SK-N-SH (cell line): Measurements from ENCODE around the gene HOXA10. TPM values are rescaled to one million over a fixed set of nuclear protein-coding genes. Genes with fewer than 3 reads are reported as not detected.
A peak's percentile ranks its signal among the peaks of the same experiment; 100 is the strongest.

Experiments used
- CTCF ChIA-PET: fragments of 300-600, 350-600 bp; formaldehyde crosslinking; extraction: SDS; loops from one replicate; lab custom pipeline; 2021; lab: Yijun Ruan, JAX
- POLR2A ChIA-PET: fragments of 350-600 bp; sonication (Branson Sonifier 250); formaldehyde crosslinking; extraction: SDS; loops from one replicate; lab custom pipeline; 2020; ENCODE audit warnings: antibody characterized with exemption, inconsistent platforms; lab: Yijun Ruan, JAX
- DNase-seq: peaks from one replicate; pipeline ENCODE4 v3.0.0; 2012
- H2AFZ ChIP-seq: fragments of 200-600 bp; sonication (generic); 2 replicates; pipeline ENCODE4 v1.8.1; 2016; ENCODE audit warnings: antibody characterized with exemption, mild to moderate bottlenecking, low read depth
- H3F3A ChIP-seq: fragments of 200-600 bp; sonication (generic); replicated peaks from 2 replicates; pipeline ENCODE3; 2016; ENCODE audit warnings: antibody characterized with exemption, mild to moderate bottlenecking; ENCODE audit not compliant: insufficient read depth
- H3K27ac ChIP-seq, 2 experiments: fragments of 200-500 bp in 1 of 2; fragments of 200-600 bp in 1 of 2; sonication (Bioruptor generic) in 1 of 2; sonication (generic), shearing (Covaris generic) in 1 of 2; 2 replicates each; pipeline versions ENCODE4 v1.5.1 to v1.6.1; 2014 to 2016; ENCODE audit warnings: low read depth in 2 of 2, inconsistent platforms in 1 of 2, low read length in 1 of 2, mild to moderate bottlenecking in 1 of 2, mixed read lengths in 1 of 2
- H3K27me3 ChIP-seq: fragments of 200-600 bp; sonication (generic), shearing (Covaris generic); 2 replicates; pipeline ENCODE4 v1.6.1; 2016; ENCODE audit warnings: mixed run types; ENCODE audit not compliant: insufficient read depth
- H3K36me3 ChIP-seq, 2 experiments: fragments of 200-500 bp in 1 of 2; fragments of 200-600 bp in 1 of 2; sonication (Bioruptor generic) in 1 of 2; sonication (generic) in 1 of 2; replicated peaks in 1 of 2; 2 replicates each; pipeline versions ENCODE3 to v1.5.1; 2014 to 2016; ENCODE audit warnings: low read length in 1 of 2, mild to moderate bottlenecking in 1 of 2; ENCODE audit not compliant: insufficient read depth in 2 of 2, control insufficient read depth in 1 of 2
- H3K4me1 ChIP-seq, 2 experiments: fragments of 200-500 bp in 1 of 2; fragments of 200-600 bp in 1 of 2; sonication (Bioruptor generic) in 1 of 2; sonication (generic), shearing (Covaris generic) in 1 of 2; 2 replicates each; pipeline versions ENCODE4 v1.5.1 to v1.6.1; 2014 to 2016; ENCODE audit warnings: low read depth in 1 of 2, low read length in 1 of 2, mixed run types in 1 of 2; ENCODE audit not compliant: insufficient read depth in 2 of 2, control insufficient read depth in 1 of 2
- H3K4me2 ChIP-seq: fragments of 200-600 bp; sonication (generic), shearing (Covaris generic); 2 replicates; pipeline ENCODE4 v1.6.1; 2017; ENCODE audit warnings: mixed run types
- H3K4me3 ChIP-seq, 2 experiments: fragments of 200-500 bp in 1 of 2; fragments of 200-600 bp in 1 of 2; sonication (Bioruptor generic) in 1 of 2; sonication (generic), shearing (Covaris generic) in 1 of 2; 2 replicates each; pipeline versions ENCODE4 v1.5.1 to v1.8.1; 2014 to 2016; ENCODE audit warnings: low read depth in 2 of 2, inconsistent platforms in 1 of 2, low read length in 1 of 2, mild to moderate bottlenecking in 1 of 2, mixed read lengths in 1 of 2, moderate library complexity in 1 of 2
- H3K79me2 ChIP-seq: fragments of 200-600 bp; sonication (generic); 2 replicates; pipeline ENCODE4 v1.8.1; 2017; ENCODE audit warnings: mild to moderate bottlenecking; ENCODE audit not compliant: insufficient read depth
- H3K9ac ChIP-seq: fragments of 200-600 bp; sonication (generic); 2 replicates; pipeline ENCODE4 v1.6.1; 2017; ENCODE audit warnings: mixed run types
- H3K9me2 ChIP-seq: fragments of 200-600 bp; sonication (generic); 2 replicates; pipeline ENCODE4 v1.6.1; 2017; ENCODE audit warnings: mixed run types
- H3K9me3 ChIP-seq: fragments of 200-600 bp; sonication (generic); 2 replicates; pipeline ENCODE4 v1.6.1; 2017; ENCODE audit warnings: mixed run types, mild to moderate bottlenecking, moderate library complexity
- H4K20me1 ChIP-seq: fragments of 200-600 bp; sonication (generic); 2 replicates; pipeline ENCODE4 v1.6.1; 2017; ENCODE audit warnings: mild to moderate bottlenecking, mixed run types; ENCODE audit not compliant: insufficient read depth
- CHD2 ChIP-seq: fragments of 150-350 bp; IDR thresholded peaks from 2 replicates; pipeline ENCODE4 v1.6.1; 2018; ENCODE audit warnings: low read length; ENCODE audit not compliant: partially characterized antibody
- EZH2phosphoT487 ChIP-seq: fragments of 200-600 bp; sonication (generic); IDR thresholded peaks from 2 replicates; pipeline ENCODE4 v1.6.1; 2017; ENCODE audit warnings: low read depth, mixed run types, mild to moderate bottlenecking, antibody characterized with exemption, moderate library complexity, borderline replicate concordance
- FOSL2 ChIP-seq: IDR thresholded peaks from 2 replicates; pipeline ENCODE4 v1.4.0; 2012; ENCODE audit warnings: low read depth, mild to moderate bottlenecking, moderate library complexity, borderline replicate concordance
- JUND ChIP-seq: IDR thresholded peaks from 2 replicates; pipeline ENCODE4 v1.4.0; 2012
- NFIC ChIP-seq: IDR thresholded peaks from 2 replicates; pipeline ENCODE4 v1.4.0; 2012; ENCODE audit warnings: borderline replicate concordance
- RXRA ChIP-seq: IDR thresholded peaks from 2 replicates; pipeline ENCODE4 v1.4.0; 2012; ENCODE audit warnings: low read depth, mild to moderate bottlenecking, borderline replicate concordance
- YY1 ChIP-seq: IDR thresholded peaks from 2 replicates; pipeline ENCODE4 v1.4.0; 2012; ENCODE audit warnings: low read depth, mild to moderate bottlenecking
- WGBS: methylation state at CpG from one replicate; pipeline ENCODE4 v1.1.6; 2017; ENCODE audit warnings: low lambda C conversion rate; 5-methylcytosine and 5-hydroxymethylcytosine counted together
- polyA plus RNA-seq, 3 experiments: library from polyadenylated mRNA; depleted of rRNA; stranded (reverse); fragments of >200 nt; gene quantifications; 2 replicates each; pipeline ENCODE4 v1.2.3, GENCODE V29; 2012
- TF ChIP-seq, protein P1 (sequence below): fragments of 200-600 bp; sonication (generic); IDR thresholded peaks from 2 replicates; pipeline ENCODE4 v1.6.1; 2017; ENCODE audit warnings: antibody characterized with exemption, mild to moderate bottlenecking, moderate library complexity

Gene HOXA10
- polyA plus RNA-seq, 1 of the 3 experiments (the other 2 are of a cell fraction) = not detected

DNA sequence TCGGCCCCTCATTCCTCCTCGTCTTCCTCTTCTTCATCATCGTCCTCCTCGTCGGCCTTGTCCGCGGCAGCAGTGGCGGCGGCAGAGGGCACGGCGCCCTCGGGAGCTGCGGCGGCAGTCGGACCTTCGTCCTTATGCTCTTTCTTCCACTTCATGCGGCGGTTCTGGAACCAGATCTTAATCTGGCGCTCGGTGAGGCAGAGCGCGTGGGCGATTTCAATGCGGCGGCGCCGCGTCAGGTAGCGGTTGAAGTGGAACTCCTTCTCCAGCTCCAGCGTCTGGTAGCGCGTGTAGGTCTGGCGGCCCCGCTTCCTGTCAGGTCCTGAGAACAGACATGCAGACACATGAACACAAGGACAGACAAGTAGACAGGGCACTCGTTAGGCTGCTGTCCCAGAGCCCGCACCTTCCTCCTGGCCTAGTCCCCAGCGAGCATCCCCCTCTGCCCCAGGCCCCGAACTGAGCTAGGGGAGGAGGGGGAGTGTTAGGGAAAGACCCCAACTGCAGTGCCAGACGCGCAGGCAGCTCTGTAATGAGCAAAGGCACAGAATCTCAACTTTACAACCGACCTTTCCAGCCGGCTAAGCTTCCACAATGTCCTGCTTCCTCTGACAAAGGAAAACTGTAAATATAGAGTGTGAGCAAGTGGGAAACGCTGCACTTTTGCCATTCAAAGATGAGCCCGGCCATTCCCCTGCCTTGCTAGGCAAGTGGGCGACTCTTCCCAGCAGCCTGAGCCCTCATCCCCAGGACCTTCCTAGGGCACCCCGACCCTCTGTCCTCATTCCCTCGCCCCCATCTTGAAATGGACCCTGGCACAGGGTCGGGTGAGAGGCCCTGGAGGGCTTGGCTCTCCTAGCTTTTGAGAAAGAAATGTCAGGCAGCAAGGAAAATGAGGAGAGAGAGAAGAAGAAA, 19.0 kb downstream of the HOXA10 start:
- H3K27ac ChIP-seq = no peak overlapping the region
- no peak overlapping the region for H3K9ac ChIP-seq
- H3K27me3 ChIP-seq = peaks cover 100% of the 10 kb centered on the region

DNA sequence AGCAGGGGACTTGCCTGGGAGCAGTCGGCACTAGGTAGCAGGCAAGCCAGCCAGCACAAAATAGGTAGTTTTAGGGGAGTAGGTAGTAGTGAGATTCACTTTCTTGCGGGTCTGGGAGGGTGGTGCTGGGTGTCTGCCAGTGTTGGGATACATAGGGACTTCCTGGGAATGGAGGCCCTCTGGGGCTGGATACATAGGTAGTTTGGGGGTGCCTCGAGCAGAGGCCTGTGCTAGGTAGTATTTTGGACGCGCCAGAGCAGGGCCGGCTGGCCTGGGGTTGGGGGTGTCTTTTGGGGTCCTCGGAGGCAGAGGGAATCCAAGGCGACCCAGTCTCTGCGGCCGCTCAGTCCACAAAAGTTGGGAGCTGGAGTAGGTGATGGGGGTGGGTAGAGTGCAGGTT, 19.8 kb downstream of the HOXA10 start:
- Histone ChIP-seq H3K79me2 (no peaks in the 10 kb centered on the region), H4K20me1 (peaks cover 6% of the 10 kb centered on the region; the same call in 1 of the 2 replicates), H3K9ac (no peak overlapping the region), H3K4me1 (peaks cover 0 to 9% of the 10 kb centered on the region in 2 experiments; a peak in 1 of 4 replicates), H3K27me3 (peaks cover 100% of the 10 kb centered on the region), H3K4me2 (no peak overlapping the region), H3K36me3 (no peaks in the 10 kb centered on the region), H2AFZ (no peak overlapping the region), H3K4me3 (no peak overlapping the region), H3K9me3 (no peaks in the 10 kb centered on the region), H3K9me2 (no peaks in the 10 kb centered on the region), H3F3A (no peaks in the 10 kb centered on the region), H3K27ac (no peak overlapping the region)
- no peak for DNase-seq
- ChIA-PET POLR2A (no interaction called here), CTCF (interaction anchor here (0.6 to 11.7 kb wide), 8 partner anchors 6 to 785 kb away, joined by 3 to 270 read pairs (median 4); partner anchors contain the start of genes HOXA3, HOXA5 and HOXA6)
- TF ChIP-seq CHD2 = no peak
- TF ChIP-seq RXRA = no peak
- TF ChIP-seq JUND = no peak
- TF ChIP-seq YY1 = no peak
- TF ChIP-seq FOSL2 = no peak
- TF ChIP-seq, protein P1, sequence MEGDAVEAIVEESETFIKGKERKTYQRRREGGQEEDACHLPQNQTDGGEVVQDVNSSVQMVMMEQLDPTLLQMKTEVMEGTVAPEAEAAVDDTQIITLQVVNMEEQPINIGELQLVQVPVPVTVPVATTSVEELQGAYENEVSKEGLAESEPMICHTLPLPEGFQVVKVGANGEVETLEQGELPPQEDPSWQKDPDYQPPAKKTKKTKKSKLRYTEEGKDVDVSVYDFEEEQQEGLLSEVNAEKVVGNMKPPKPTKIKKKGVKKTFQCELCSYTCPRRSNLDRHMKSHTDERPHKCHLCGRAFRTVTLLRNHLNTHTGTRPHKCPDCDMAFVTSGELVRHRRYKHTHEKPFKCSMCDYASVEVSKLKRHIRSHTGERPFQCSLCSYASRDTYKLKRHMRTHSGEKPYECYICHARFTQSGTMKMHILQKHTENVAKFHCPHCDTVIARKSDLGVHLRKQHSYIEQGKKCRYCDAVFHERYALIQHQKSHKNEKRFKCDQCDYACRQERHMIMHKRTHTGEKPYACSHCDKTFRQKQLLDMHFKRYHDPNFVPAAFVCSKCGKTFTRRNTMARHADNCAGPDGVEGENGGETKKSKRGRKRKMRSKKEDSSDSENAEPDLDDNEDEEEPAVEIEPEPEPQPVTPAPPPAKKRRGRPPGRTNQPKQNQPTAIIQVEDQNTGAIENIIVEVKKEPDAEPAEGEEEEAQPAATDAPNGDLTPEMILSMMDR = no peak
- 19% methylated on average over 10 of the region's 10 CpGs for WGBS

More for the DNA sequence above, 19.0 kb downstream of the HOXA10 start:
- ChIA-PET CTCF (interaction anchor here (0.6 to 11.7 kb wide), 13 partner anchors 7 to 790 kb away, joined by 3 to 270 read pairs (median 3); partner anchors contain the start of genes HOXA3, HOXA5 and HOXA6), POLR2A (no interaction called here)
- Histone ChIP-seq H3K9me3 (no peaks in the 10 kb centered on the region), H3K4me3 (0 out of 4 replicates have a peak overlapping the region, but pooled peaks of 1 of the 2 experiments have one; percentile 3), H4K20me1 (peaks cover 6% of the 10 kb centered on the region; the same call in 1 of the 2 replicates), H3K4me2 (no peak overlapping the region), H3K9me2 (no peaks in the 10 kb centered on the region), H3K4me1 (peaks cover 0 to 9% of the 10 kb centered on the region in 2 experiments; a peak in 1 of 4 replicates)
- DNase-seq = no peak
- WGBS = 16% methylated on average over 47 of the region's 48 CpGs
- TF ChIP-seq NFIC (no peak), EZH2phosphoT487 (peak; percentile 80; the same call in 1 of the 2 replicates)
- TF ChIP-seq, all 33 proteins: peak for 1
- H3K79me2 ChIP-seq = no peaks in the 10 kb centered on the region
- no peaks in the 10 kb centered on the region for H3F3A ChIP-seq
- no peaks in the 10 kb centered on the region for H3K36me3 ChIP-seq
- no peak overlapping the region for H2AFZ ChIP-seq
